Measurements from ENCODE around the gene KSR2.

DNA sequence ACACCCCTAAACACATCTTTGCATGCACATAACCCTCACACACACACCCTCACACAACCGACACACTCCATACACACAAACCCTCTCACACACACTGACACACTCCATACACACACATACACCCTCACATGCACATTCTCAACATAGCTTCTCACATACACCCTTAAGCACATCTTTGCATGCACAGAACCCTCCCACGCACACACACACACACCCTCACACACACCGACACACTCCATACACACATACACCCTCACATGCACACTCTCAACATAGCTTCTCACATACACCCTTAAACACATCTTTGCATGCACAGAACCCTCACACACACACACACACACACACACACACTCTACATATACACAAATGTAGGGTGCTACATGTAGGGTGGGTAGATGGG is 534.9 kb downstream of the KSR2 start:
- TF ChIP-seq POLR2A (IDR thresholded peaks at IDR 0.05) (no peak), POLR2AphosphoS5 (IDR thresholded peaks at IDR 0.05) (no peak), EP300 (IDR thresholded peaks at IDR 0.05) (no peak)
- TF ChIP-seq, protein P1, sequence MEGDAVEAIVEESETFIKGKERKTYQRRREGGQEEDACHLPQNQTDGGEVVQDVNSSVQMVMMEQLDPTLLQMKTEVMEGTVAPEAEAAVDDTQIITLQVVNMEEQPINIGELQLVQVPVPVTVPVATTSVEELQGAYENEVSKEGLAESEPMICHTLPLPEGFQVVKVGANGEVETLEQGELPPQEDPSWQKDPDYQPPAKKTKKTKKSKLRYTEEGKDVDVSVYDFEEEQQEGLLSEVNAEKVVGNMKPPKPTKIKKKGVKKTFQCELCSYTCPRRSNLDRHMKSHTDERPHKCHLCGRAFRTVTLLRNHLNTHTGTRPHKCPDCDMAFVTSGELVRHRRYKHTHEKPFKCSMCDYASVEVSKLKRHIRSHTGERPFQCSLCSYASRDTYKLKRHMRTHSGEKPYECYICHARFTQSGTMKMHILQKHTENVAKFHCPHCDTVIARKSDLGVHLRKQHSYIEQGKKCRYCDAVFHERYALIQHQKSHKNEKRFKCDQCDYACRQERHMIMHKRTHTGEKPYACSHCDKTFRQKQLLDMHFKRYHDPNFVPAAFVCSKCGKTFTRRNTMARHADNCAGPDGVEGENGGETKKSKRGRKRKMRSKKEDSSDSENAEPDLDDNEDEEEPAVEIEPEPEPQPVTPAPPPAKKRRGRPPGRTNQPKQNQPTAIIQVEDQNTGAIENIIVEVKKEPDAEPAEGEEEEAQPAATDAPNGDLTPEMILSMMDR (IDR thresholded peaks at IDR 0.05), result no peak
